ENCODE data around the gene R3HDML. TPM values are rescaled to one million over a fixed set of nuclear protein-coding genes. Genes with fewer than 3 reads are reported as not detected.
A peak's percentile ranks its signal among the peaks of the same experiment; 100 is the strongest.
"Not testable (repeated sequence)": the region's sequence is repeated elsewhere in the genome, so short reads cannot be mapped to it uniquely, and the experiment has no call there.

Gene R3HDML
- total RNA-seq, result not detected in 2 replicates

GRCh38 chr20:44336725-44337380 is at the start of gene R3HDML:
Gene R3HDML (plus strand): TSS chr20:44337043. CDS start chr20:44337158, 115 bp downstream.
- TF ChIP-seq CTCF (conservative IDR thresholded peaks at IDR 0.05; ENCODE audit: low read depth, low read length), result no peak
- H3K4me3 ChIP-seq (ENCODE audit: low read depth, low read length), result no peak within 1 kb of the TSS
- no peak for DNase-seq (ENCODE audit: low read depth)

- no peak for TF ChIP-seq CTCF (conservative IDR thresholded peaks at IDR 0.05; ENCODE audit: low read depth, low read length)
- peak; percentile 19 for DNase-seq (ENCODE audit: low read depth)
Observed at GRCh38 chr20:44287272-44288097, 49.4 kb upstream of the R3HDML start.

GRCh38 chr20:44288252-44288651 is 48.6 kb upstream of the R3HDML start:
- no peak overlapping the region for H3K4me3 ChIP-seq (ENCODE audit: low read depth, low read length)
- DNase-seq (ENCODE audit: low read depth), result no peak
- no peak for TF ChIP-seq CTCF (conservative IDR thresholded peaks at IDR 0.05; ENCODE audit: low read depth, low read length)

More at GRCh38 chr20:44287272-44288097, 49.4 kb upstream of the R3HDML start:
- H3K4me3 ChIP-seq (ENCODE audit: low read depth, low read length), result no peak overlapping the region

- no peak for TF ChIP-seq CTCF (conservative IDR thresholded peaks at IDR 0.05; ENCODE audit: low read depth, low read length)
- H3K4me3 ChIP-seq (ENCODE audit: low read depth, low read length), result no peak overlapping the region
- no peak for DNase-seq (ENCODE audit: low read depth)
Observed at GRCh38 chr20:44291754-44292153, 45.1 kb upstream of the R3HDML start.

- no peak overlapping the region for H3K4me3 ChIP-seq (ENCODE audit: low read depth, low read length)
- TF ChIP-seq CTCF (conservative IDR thresholded peaks at IDR 0.05; ENCODE audit: low read depth, low read length), result no peak
- no peak for DNase-seq (ENCODE audit: low read depth)
Observed at GRCh38 chr20:44296011-44296410, 40.8 kb upstream of the R3HDML start.

GRCh38 chr20:44297721-44298120 is 39.1 kb upstream of the R3HDML start:
- no peak overlapping the region for H3K4me3 ChIP-seq (ENCODE audit: low read depth, low read length)
- DNase-seq (ENCODE audit: low read depth), result no peak
- TF ChIP-seq CTCF (conservative IDR thresholded peaks at IDR 0.05; ENCODE audit: low read depth, low read length), result no peak

GRCh38 chr20:44299011-44299535 is 37.8 kb upstream of the R3HDML start:
- H3K4me3 ChIP-seq (ENCODE audit: low read depth, low read length); DNase-seq (ENCODE audit: low read depth): not testable (repeated sequence)

Data from epithelial cell of proximal tubule (primary cell).